Stomach (tissue), 9 donors: ENCODE results near the gene RAI1. TPM values are rescaled to one million over a fixed set of nuclear protein-coding genes. Genes with fewer than 3 reads are reported as not detected.
A peak's percentile ranks its signal among the peaks of the same experiment; 100 is the strongest.

ENCODE experiments used
- DNase-seq, 2 donors: peaks; one replicate each; pipeline versions ENCODE4 v3.0.0 to v3.0.0-alpha.2; 2013 to 2019
- H3K27ac ChIP-seq, 5 donors: fragments of 200-600 bp in 4 of 5; sonication (generic) in 4 of 5; one replicate each; pipeline ENCODE4 v1.5.1; 2013 to 2019; ENCODE audit warnings: mild to moderate bottlenecking in 1 of 5, moderate library complexity in 1 of 5
- H3K27me3 ChIP-seq, 3 donors: fragments of 200-600 bp; sonication (generic); one replicate each; pipeline ENCODE4 v1.5.1; 2017 to 2019; ENCODE audit warnings: mixed run types in 1 of 3
- H3K36me3 ChIP-seq, 4 donors: fragments of 200-600 bp; sonication (generic); 1 replicate in 3 of 4; 2 replicates in 1 of 4; pipeline ENCODE4 v1.5.1; 2016 to 2019
- H3K4me1 ChIP-seq, 4 donors: fragments of 200-600 bp; sonication (generic); one replicate each; pipeline ENCODE4 v1.5.1; 2016 to 2019
- H3K4me3 ChIP-seq, 4 donors: fragments of 200-600 bp; sonication (generic) in 3 of 4; one replicate each; pipeline ENCODE4 v1.5.1; 2016 to 2019; ENCODE audit warnings: mild to moderate bottlenecking in 1 of 4
- H3K9me3 ChIP-seq, 4 donors: fragments of 200-600 bp; sonication (generic); one replicate each; pipeline ENCODE4 v1.5.1; 2016 to 2019
- EP300 ChIP-seq: sonication (generic); formaldehyde crosslinking; IDR thresholded peaks from one replicate; pipeline ENCODE4 v1.6.1; 2017; ENCODE audit warnings: antibody characterized with exemption
- POLR2A ChIP-seq, 4 donors: fragments of 450-650 bp; IDR thresholded peaks; one replicate each; pipeline ENCODE4 v1.6.1; 2016; ENCODE audit warnings: antibody characterized with exemption in 4 of 4, control low read depth in 2 of 4, mild to moderate bottlenecking in 1 of 4, moderate library complexity in 1 of 4
- POLR2AphosphoS5 ChIP-seq, 3 donors: sonication (generic); formaldehyde crosslinking; IDR thresholded peaks; one replicate each; pipeline ENCODE4 v1.6.1; 2016; ENCODE audit warnings: antibody characterized with exemption in 3 of 3
- WGBS, 5 donors: extraction: QIAGEN DNeasy Blood & Tissue Kit in 3 of 5; methylation state at CpG; one replicate each; pipeline versions ENCODE4 v1.1.5 to v1.1.7; 2013 to 2018; 5-methylcytosine and 5-hydroxymethylcytosine counted together
- intact Hi-C: fragments of 100-400 bp; cut with DNase I; formaldehyde crosslinking; loops from one replicate; pipeline ENCODE4 v1.15.1; 2023; ENCODE audit warnings: low total_unique reads
- polyA plus RNA-seq, 3 donors: library from polyadenylated mRNA; stranded (reverse); fragments of 200-250 nt; gene quantifications; one replicate each; pipeline ENCODE4 v1.2.3, GENCODE V29; 2013
- total RNA-seq, 5 donors: library from RNA; depleted of rRNA; stranded (reverse); fragments of >200 nt; gene quantifications; one replicate each; pipeline versions ENCODE4 v1.1.0 to v1.2.3, GENCODE V29; 2014 to 2016
- TF ChIP-seq, protein P1 (sequence below), 7 experiments: fragments of 450-650 bp in 4 of 7; fragments of 200-600 bp in 3 of 7; sonication (generic) in 3 of 7; IDR thresholded peaks; one replicate each; pipeline ENCODE4 v1.5.1; 2016 to 2019; ENCODE audit warnings: antibody characterized with exemption in 7 of 7, control low read depth in 2 of 7, mild to moderate bottlenecking in 1 of 7
- donor health status: healthy with polysubstance abuse.
- donor health status: Bipolar disorder and iron deficiency.
- donor health status: healthy.

Gene RAI1
- total and polyA plus RNA-seq, 8 donors: 4.6 to 94.5 (median 28.3) TPM

- peaks cover 89 to 96% (median 92%) of the 10 kb centered on the region in 4 donors for H3K4me1 ChIP-seq
- no peak overlapping the region for H3K4me3 ChIP-seq
- no peak for DNase-seq
- no peaks in the 10 kb centered on the region for H3K36me3 ChIP-seq
- peak overlapping the region in 4 of 5 donors; percentile 95 to 99 (median 98) for H3K27ac ChIP-seq
- TF ChIP-seq POLR2AphosphoS5 (IDR thresholded peaks at IDR 0.05) (no peak), POLR2A (IDR thresholded peaks at IDR 0.05) (no peak), EP300 (no peak)
- TF ChIP-seq, protein P1, sequence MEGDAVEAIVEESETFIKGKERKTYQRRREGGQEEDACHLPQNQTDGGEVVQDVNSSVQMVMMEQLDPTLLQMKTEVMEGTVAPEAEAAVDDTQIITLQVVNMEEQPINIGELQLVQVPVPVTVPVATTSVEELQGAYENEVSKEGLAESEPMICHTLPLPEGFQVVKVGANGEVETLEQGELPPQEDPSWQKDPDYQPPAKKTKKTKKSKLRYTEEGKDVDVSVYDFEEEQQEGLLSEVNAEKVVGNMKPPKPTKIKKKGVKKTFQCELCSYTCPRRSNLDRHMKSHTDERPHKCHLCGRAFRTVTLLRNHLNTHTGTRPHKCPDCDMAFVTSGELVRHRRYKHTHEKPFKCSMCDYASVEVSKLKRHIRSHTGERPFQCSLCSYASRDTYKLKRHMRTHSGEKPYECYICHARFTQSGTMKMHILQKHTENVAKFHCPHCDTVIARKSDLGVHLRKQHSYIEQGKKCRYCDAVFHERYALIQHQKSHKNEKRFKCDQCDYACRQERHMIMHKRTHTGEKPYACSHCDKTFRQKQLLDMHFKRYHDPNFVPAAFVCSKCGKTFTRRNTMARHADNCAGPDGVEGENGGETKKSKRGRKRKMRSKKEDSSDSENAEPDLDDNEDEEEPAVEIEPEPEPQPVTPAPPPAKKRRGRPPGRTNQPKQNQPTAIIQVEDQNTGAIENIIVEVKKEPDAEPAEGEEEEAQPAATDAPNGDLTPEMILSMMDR (IDR thresholded peaks at IDR 0.05): no peak
- H3K27me3 ChIP-seq: no peaks in the 10 kb centered on the region
- intact Hi-C loops: no loop called here
- no peaks in the 10 kb centered on the region for H3K9me3 ChIP-seq
- WGBS, 5 donors: 77 to 87% (median 81%) methylated on average over 4 of the region's 4 CpGs
Measured at GRCh38 chr17:17696085-17696484, 14.8 kb downstream of the RAI1 start.

DNA sequence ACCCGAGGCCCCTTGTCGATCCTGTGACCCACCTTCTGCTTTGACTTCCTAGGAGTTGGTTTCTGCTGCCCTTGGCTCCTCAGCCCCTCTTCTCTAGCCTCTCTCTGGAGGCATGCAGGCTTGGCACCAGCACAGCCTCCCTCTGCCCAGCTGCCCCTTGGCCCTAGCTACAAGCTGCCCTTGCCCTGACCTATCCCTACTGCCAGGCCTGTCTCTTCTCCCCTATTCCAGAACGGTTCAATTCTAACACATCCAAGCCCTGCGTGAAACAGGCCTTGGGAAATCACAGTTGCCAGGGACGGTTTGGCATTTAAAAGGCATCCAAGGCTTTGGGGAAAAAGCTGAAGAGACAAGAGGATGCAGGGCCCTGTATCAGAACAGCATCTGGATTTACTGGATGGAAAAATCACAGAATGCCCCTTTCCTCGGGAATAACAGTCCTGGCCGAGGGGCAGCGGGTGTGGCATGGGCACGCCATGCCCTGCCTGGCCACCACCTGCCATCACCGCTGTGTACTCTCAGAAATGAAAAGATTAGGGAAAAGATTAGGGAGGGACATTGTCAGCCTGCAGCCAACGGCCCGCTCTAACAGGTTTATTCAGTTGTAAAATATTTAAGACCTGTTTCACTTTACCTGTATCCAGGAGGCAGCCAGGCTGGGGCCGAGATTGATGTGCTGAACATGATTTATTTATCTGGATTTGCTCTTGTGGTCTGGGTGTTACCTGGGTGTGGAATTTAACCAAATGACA, 15.8 kb downstream of the RAI1 start:
- Histone ChIP-seq H3K27me3 (no peaks in the 10 kb centered on the region), H3K27ac (peak overlapping the region; percentile 47 to 99 (median 98)), H3K36me3 (no peaks in the 10 kb centered on the region), H3K9me3 (no peaks in the 10 kb centered on the region), H3K4me1 (peaks cover 88 to 96% (median 91%) of the 10 kb centered on the region in 4 donors), H3K4me3 (no peak overlapping the region)
- intact Hi-C loops: no loop called here
- 32 to 62% (median 39%) methylated on average over 12 to 13 of the region's 13 CpGs for WGBS, 5 donors
- peak; percentile 54 to 62 for DNase-seq
- TF ChIP-seq POLR2AphosphoS5 (IDR thresholded peaks at IDR 0.05) (peak in 1 of 3 donors; percentile 9), POLR2A (IDR thresholded peaks at IDR 0.05) (no peak)

GRCh38 chr17:17698371-17698770, 17.1 kb downstream of the RAI1 start:
- H3K36me3 ChIP-seq: no peaks in the 10 kb centered on the region
- H3K27me3 ChIP-seq: no peaks in the 10 kb centered on the region
- H3K4me3 ChIP-seq: no peak overlapping the region
- peak overlapping the region; percentile 7 to 99 (median 98) for H3K27ac ChIP-seq
- 67 to 72% (median 69%) methylated on average over 5 of the region's 5 CpGs for WGBS, 5 donors
- intact Hi-C loops: no loop called here
- H3K4me1 ChIP-seq: peaks cover 85 to 96% (median 90%) of the 10 kb centered on the region in 4 donors
- TF ChIP-seq, protein P1 (IDR thresholded peaks at IDR 0.05): no peak
- TF ChIP-seq POLR2A (IDR thresholded peaks at IDR 0.05): no peak
- no peak for TF ChIP-seq EP300
- no peak for TF ChIP-seq POLR2AphosphoS5 (IDR thresholded peaks at IDR 0.05)
- no peak for DNase-seq
- H3K9me3 ChIP-seq: no peaks in the 10 kb centered on the region

DNA sequence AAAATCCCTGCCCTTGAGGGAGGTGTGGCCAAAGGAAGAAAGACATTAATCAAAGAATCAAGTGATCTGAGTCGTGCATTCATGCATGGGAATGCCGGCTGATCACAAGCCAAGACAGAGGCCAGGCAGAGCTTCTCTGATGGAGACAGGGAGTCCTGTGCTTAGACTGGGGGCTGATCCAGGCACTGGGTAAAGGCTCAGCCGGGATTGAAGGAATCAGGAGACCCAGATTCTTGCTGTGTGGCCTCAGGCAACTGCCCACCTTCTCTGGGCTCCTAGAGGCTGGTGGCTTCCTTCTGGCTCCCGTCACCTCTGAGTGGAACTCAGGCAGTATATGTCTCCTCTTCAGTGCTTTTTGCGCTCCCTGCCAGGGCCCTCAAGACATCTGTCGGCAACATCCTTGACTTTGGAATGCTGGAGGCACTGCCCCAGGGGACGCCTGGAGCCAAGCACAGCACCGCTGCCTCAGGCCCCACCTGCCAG, 17.7 kb downstream of the RAI1 start:
- H3K9me3 ChIP-seq: no peaks in the 10 kb centered on the region
- intact Hi-C loops: no loop called here
- WGBS, 5 donors: 47 to 61% (median 55%) methylated on average over 7 to 8 of the region's 8 CpGs
- H3K27me3 ChIP-seq: no peaks in the 10 kb centered on the region
- no peaks in the 10 kb centered on the region for H3K36me3 ChIP-seq
- TF ChIP-seq, protein P1 (IDR thresholded peaks at IDR 0.05): no peak
- TF ChIP-seq POLR2A (IDR thresholded peaks at IDR 0.05): no peak
- no peak for TF ChIP-seq EP300
- no peak for TF ChIP-seq POLR2AphosphoS5 (IDR thresholded peaks at IDR 0.05)
- peak in 1 of 2 donors; percentile 56 for DNase-seq
- no peak overlapping the region for H3K4me3 ChIP-seq
- H3K4me1 ChIP-seq: peaks cover 85 to 96% (median 90%) of the 10 kb centered on the region in 4 donors
- peak overlapping the region; percentile 32 to 99 (median 98) for H3K27ac ChIP-seq

GRCh38 chr17:17699491-17699890, 18.2 kb downstream of the RAI1 start:
- TF ChIP-seq, protein P1 (IDR thresholded peaks at IDR 0.05): no peak
- no peak for TF ChIP-seq POLR2AphosphoS5 (IDR thresholded peaks at IDR 0.05)
- no peak for TF ChIP-seq EP300
- TF ChIP-seq POLR2A (IDR thresholded peaks at IDR 0.05): no peak
- intact Hi-C loops: no loop called here
- Histone ChIP-seq H3K36me3 (no peaks in the 10 kb centered on the region), H3K4me3 (no peak overlapping the region), H3K27me3 (no peaks in the 10 kb centered on the region), H3K4me1 (peaks cover 80 to 93% (median 88%) of the 10 kb centered on the region in 4 donors), H3K27ac (peak overlapping the region in 4 of 5 donors; percentile 95 to 99 (median 98)), H3K9me3 (no peaks in the 10 kb centered on the region)
- DNase-seq: no peak
- WGBS, 5 donors: 59 to 84% (median 72%) methylated on average over 3 to 7 of the region's 7 CpGs
